MCF 10A (cell line): ENCODE results near the gene INTS1. TPM values are rescaled to one million over a fixed set of nuclear protein-coding genes. Genes with fewer than 3 reads are reported as not detected.

Experiments used
- BruUV-seq: library from RNA; stranded (reverse); fragments of 400-500 nt; replicated peaks from 2 replicates; lab custom pipeline; 2021; lab: Mats Ljungman, UMichigan
- CTCF ChIA-PET: fragments of 300-600 bp; sonication (Branson Sonifier 250); formaldehyde crosslinking; extraction: SDS; loops from one replicate; lab custom pipeline; 2021; ENCODE audit warnings: antibody characterized with exemption, inconsistent platforms; lab: Yijun Ruan, JAX
- POLR2A ChIA-PET: fragments of 300-600, 350-650 bp; sonication (Branson Sonifier 250); formaldehyde crosslinking; extraction: SDS; loops from one replicate; lab custom pipeline; 2020; ENCODE audit warnings: antibody characterized with exemption, inconsistent platforms; lab: Yijun Ruan, JAX
- DNase-seq: peaks from one replicate; pipeline ENCODE4 v3.0.0-alpha.2; 2018; ENCODE audit not compliant: unreplicated experiment
- H3K27ac Mint-ChIP-seq: one replicate; pipeline ENCODE4 v1.8.0; 2022; ENCODE audit warnings: mild to moderate bottlenecking, low read depth, mixed read lengths; ENCODE audit not compliant: unreplicated experiment
- H3K27me3 Mint-ChIP-seq: one replicate; pipeline ENCODE4 v1.8.0; 2022; ENCODE audit warnings: mixed read lengths; ENCODE audit not compliant: insufficient read depth, unreplicated experiment
- H3K36me3 Mint-ChIP-seq: one replicate; pipeline ENCODE4 v1.8.0; 2022; ENCODE audit warnings: mild to moderate bottlenecking, moderate library complexity, mixed read lengths; ENCODE audit not compliant: insufficient read depth, unreplicated experiment
- H3K4me1 Mint-ChIP-seq: one replicate; pipeline ENCODE4 v1.8.0; 2022; ENCODE audit warnings: mixed read lengths; ENCODE audit not compliant: insufficient read depth, unreplicated experiment
- H3K4me3 Mint-ChIP-seq: one replicate; pipeline ENCODE4 v1.8.0; 2022; ENCODE audit warnings: mild to moderate bottlenecking, moderate library complexity, mixed read lengths; ENCODE audit not compliant: unreplicated experiment
- H3K9me3 Mint-ChIP-seq: one replicate; pipeline ENCODE4 v1.8.0; 2022; ENCODE audit warnings: mixed read lengths; ENCODE audit not compliant: unreplicated experiment
- intact Hi-C: fragments of 100-400 bp; cut with micrococcal nuclease; formaldehyde crosslinking; loops from 2 replicates; pipeline ENCODE4 v1.14.1; 2022
- total RNA-seq: library from RNA; stranded (reverse); gene quantifications from 2 replicates; pipeline ENCODE4 v1.2.3, GENCODE V29; 2022
- TF ChIP-seq, protein P1 (sequence below): fragments of 200-600 bp; IDR thresholded peaks from one replicate; pipeline ENCODE4 v1.8.0; 2022; ENCODE audit warnings: antibody characterized with exemption, mild to moderate bottlenecking; ENCODE audit not compliant: unreplicated experiment

Gene INTS1
- total RNA-seq, 1 experiment from 2014 or later: 86.3 TPM

DNA sequence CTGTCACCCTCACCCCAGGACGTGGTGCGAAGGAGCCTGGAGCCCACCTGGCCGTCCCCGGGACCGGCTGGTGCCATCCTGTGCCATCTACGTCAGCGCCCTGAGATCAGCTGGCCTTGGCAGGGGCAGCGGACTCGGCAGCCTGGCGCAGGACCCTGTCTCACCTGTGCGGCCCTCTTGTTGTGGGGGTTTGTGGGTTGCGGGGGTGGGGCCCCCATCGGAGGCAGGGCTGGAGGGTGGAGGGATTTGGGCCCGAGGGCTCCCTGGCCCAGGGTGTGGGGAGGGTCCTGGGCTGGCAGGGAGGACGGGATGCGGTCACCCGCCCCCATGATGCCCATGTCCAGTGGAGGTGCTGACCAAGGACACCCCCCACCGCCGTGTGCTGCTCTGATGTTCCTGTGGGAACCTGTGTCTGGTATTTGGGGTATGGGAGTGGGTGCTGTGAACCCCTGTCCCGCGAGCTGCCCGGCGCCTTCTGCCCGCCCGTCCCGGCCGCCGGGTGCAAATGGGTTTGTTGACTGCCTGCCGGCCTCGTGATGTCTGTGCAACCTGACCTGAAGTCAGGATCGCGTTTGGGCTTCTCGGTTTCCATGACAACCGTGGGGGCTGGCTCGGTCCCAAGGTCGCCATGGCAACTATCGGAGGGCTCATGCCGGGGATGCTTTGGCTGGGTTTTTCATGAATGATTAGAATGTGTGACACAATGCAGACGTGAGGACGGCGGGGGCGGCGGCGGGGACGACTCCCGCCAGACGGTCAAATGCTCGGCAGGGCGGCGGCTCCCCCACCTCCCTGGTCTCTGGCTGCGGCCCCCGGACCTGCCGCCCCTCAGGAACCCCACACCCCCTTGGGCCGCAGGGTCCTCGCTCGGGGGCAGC, 33.6 kb upstream of the INTS1 start:
- peak; percentile 35 for DNase-seq
- BruUV-seq: no TSS peak
- peaks cover 10% of the 10 kb centered on the region for H3K4me1 Mint-ChIP-seq
- peak overlapping the region; percentile 75 for H3K27ac Mint-ChIP-seq
- H3K36me3 Mint-ChIP-seq: peaks cover 38% of the 10 kb centered on the region
- peak overlapping the region; percentile 70 for H3K4me3 Mint-ChIP-seq
- H3K27me3 Mint-ChIP-seq: no peaks in the 10 kb centered on the region
- TF ChIP-seq, protein P1, sequence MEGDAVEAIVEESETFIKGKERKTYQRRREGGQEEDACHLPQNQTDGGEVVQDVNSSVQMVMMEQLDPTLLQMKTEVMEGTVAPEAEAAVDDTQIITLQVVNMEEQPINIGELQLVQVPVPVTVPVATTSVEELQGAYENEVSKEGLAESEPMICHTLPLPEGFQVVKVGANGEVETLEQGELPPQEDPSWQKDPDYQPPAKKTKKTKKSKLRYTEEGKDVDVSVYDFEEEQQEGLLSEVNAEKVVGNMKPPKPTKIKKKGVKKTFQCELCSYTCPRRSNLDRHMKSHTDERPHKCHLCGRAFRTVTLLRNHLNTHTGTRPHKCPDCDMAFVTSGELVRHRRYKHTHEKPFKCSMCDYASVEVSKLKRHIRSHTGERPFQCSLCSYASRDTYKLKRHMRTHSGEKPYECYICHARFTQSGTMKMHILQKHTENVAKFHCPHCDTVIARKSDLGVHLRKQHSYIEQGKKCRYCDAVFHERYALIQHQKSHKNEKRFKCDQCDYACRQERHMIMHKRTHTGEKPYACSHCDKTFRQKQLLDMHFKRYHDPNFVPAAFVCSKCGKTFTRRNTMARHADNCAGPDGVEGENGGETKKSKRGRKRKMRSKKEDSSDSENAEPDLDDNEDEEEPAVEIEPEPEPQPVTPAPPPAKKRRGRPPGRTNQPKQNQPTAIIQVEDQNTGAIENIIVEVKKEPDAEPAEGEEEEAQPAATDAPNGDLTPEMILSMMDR: no peak
- no peaks in the 10 kb centered on the region for H3K9me3 Mint-ChIP-seq
- intact Hi-C loops: no loop called here
- CTCF ChIA-PET: interaction anchor here (0.6 kb wide), 3 partner anchors 20 to 1052 kb away, joined by 3 to 5 read pairs (median 3); no protein-coding TSS in a partner anchor
- POLR2A ChIA-PET: interaction anchor here (0.7 to 7.8 kb wide), 7 partner anchors 18 to 816 kb away, joined by 3 to 118 read pairs (median 4); partner anchors contain the start of gene TMEM184A

DNA sequence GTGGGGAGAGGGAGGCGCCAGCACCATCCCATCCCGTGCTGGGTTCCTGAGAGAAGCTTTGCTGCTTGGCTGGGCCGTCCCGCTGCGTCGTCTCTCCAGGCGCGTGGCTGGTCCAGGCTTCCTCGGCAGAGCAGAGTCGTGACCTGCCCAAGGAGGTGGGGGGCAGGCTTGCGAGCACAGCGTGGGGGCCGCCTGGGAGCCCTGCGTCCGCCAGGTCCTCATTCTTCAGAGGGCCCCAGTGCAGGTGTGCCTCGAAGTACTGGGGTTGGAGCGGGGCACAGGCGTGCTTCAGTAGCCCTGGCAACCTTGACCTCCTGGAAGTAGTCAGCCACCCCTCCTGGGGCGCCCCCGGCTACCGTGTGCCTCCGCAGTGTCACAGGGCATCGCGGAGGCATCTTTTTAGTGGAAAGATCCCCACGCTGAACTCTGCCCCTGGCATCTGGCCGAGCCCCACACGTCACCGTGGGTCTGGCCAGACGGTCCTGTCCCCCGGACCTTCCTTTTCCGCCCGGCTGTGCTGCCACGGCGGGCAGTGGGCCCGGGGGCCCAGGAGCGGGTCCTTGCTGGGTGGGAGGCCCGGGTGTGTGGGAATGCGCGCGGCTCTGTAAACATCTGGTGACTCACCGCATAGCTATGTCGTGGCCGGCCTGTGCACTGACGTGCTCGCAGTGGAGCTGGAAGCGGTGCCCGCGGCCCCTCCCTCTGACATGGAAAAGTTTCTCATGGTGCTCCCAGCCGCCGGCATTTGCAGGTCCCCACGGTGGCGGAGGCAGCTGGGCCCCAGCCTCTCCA, 32.8 kb upstream of the INTS1 start:
- Mint-ChIP-seq H3K4me3 (peak overlapping the region; percentile 70), H3K9me3 (no peaks in the 10 kb centered on the region), H3K4me1 (peaks cover 12% of the 10 kb centered on the region), H3K36me3 (peaks cover 41% of the 10 kb centered on the region), H3K27ac (peak overlapping the region; percentile 75), H3K27me3 (no peaks in the 10 kb centered on the region)
- peak; percentile 94 for DNase-seq
- ChIA-PET POLR2A (interaction anchor here (0.7 to 7.8 kb wide), 6 partner anchors 19 to 817 kb away, joined by 3 to 118 read pairs (median 5); partner anchors contain the start of gene TMEM184A), CTCF (interaction anchor here (0.6 to 0.9 kb wide), 4 partner anchors 9 to 1051 kb away, joined by 3 to 4 read pairs (median 3); no protein-coding TSS in a partner anchor)
- intact Hi-C loops: no loop called here
- TF ChIP-seq, protein P1: no peak
- no TSS peak for BruUV-seq

DNA sequence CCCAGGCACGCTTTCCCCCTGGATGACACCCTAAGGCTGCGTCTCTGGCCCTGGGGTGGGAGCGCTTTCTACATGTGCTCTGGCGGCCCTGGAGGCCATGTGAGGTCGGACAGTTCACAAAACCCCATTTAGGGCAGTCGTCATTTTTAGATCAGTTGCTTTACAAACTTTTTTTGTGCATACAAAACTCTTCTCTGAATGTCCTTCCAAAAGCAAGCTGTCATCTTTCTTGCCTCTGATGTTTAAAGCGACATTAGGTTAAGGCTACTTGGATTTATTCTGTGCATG, 32.2 kb upstream of the INTS1 start:
- Mint-ChIP-seq H3K4me3 (peak overlapping the region; percentile 70), H3K4me1 (peaks cover 12% of the 10 kb centered on the region), H3K27ac (peak overlapping the region; percentile 75), H3K9me3 (no peaks in the 10 kb centered on the region), H3K36me3 (peaks cover 39% of the 10 kb centered on the region), H3K27me3 (no peaks in the 10 kb centered on the region)
- POLR2A ChIA-PET: interaction anchor here (1.3 to 7.8 kb wide), 4 partner anchors 19 to 817 kb away, joined by 4 to 118 read pairs (median 6); partner anchors contain the start of gene TMEM184A
- CTCF ChIA-PET: interaction anchor here (0.6 to 4.8 kb wide), 3 partner anchors 9 to 21 kb away, joined by 3 to 32 read pairs (median 4); partner anchors contain the start of gene TMEM184A
- BruUV-seq: no TSS peak
- intact Hi-C loops: no loop called here
- TF ChIP-seq, protein P1: no peak
- DNase-seq: no peak
